HepG2 (cell line): ENCODE results near the gene ARHGDIA. TPM values are rescaled to one million over a fixed set of nuclear protein-coding genes. Genes with fewer than 3 reads are reported as not detected.

Experiments used
- AHDC1 ChIP-seq: sonication (generic); formaldehyde crosslinking; IDR thresholded peaks from 2 replicates; pipeline ENCODE4 v1.5.1; 2020; ENCODE audit warnings: mild to moderate bottlenecking, missing genetic modification reagents, borderline replicate concordance
- EEA1 ChIP-seq: sonication (generic); formaldehyde crosslinking; IDR thresholded peaks from 2 replicates; pipeline ENCODE4 v1.5.1; 2020; ENCODE audit warnings: mild to moderate bottlenecking, missing genetic modification reagents, borderline replicate concordance
- MED8 ChIP-seq: sonication (generic); formaldehyde crosslinking; IDR thresholded peaks from 2 replicates; pipeline ENCODE4 v1.8.1; 2023; ENCODE audit warnings: mild to moderate bottlenecking, missing genetic modification reagents; ENCODE audit not compliant: insufficient replicate concordance
- NFE2 ChIP-seq: sonication (generic); formaldehyde crosslinking; IDR thresholded peaks from 2 replicates; pipeline ENCODE4 v1.4.0; 2020; ENCODE audit warnings: missing genetic modification reagents
- REPIN1 ChIP-seq: sonication (generic); formaldehyde crosslinking; IDR thresholded peaks from 2 replicates; pipeline ENCODE4 v1.8.0; 2022; ENCODE audit warnings: missing genetic modification reagents, low read depth, mild to moderate bottlenecking, borderline replicate concordance
- SRSF1 ChIP-seq: fragments of 200-400 bp; formaldehyde crosslinking; optimal IDR thresholded peaks from 2 replicates; pipeline ENCODE3; 2017; ENCODE audit warnings: mild to moderate bottlenecking, low read depth, low read length, moderate library complexity
- SRSF9 ChIP-seq: fragments of 200-400 bp; formaldehyde crosslinking; IDR thresholded peaks from 2 replicates; pipeline ENCODE4 v1.6.1; 2018; ENCODE audit warnings: borderline replicate concordance, mild to moderate bottlenecking, low read depth, low read length; ENCODE audit not compliant: insufficient read depth, poor library complexity, severe bottlenecking
- TFDP2 ChIP-seq: sonication (generic); formaldehyde crosslinking; IDR thresholded peaks from 2 replicates; pipeline ENCODE4 v1.4.0; 2020; ENCODE audit warnings: missing genetic modification reagents
- ZNF318 ChIP-seq: sonication (generic); formaldehyde crosslinking; IDR thresholded peaks from 2 replicates; pipeline ENCODE4 v1.4.0; 2020; ENCODE audit warnings: mild to moderate bottlenecking, missing genetic modification reagents
- ZNF607 ChIP-seq: sonication (generic); formaldehyde crosslinking; IDR thresholded peaks from 2 replicates; pipeline ENCODE4 v1.5.1; 2020; ENCODE audit warnings: missing genetic modification reagents, mild to moderate bottlenecking, borderline replicate concordance
- ZNF629 ChIP-seq: sonication (generic); formaldehyde crosslinking; conservative IDR thresholded peaks from 2 replicates; pipeline ENCODE4 v1.5.0; 2020; ENCODE audit warnings: missing genetic modification reagents
- ZNF768 ChIP-seq: sonication (generic); formaldehyde crosslinking; IDR thresholded peaks from 2 replicates; pipeline ENCODE4 v1.4.0; 2020; ENCODE audit warnings: missing genetic modification reagents
- ZNF878 ChIP-seq: sonication (generic); formaldehyde crosslinking; IDR thresholded peaks from 2 replicates; pipeline ENCODE4 v1.8.1; 2023; ENCODE audit warnings: mild to moderate bottlenecking, missing genetic modification reagents, moderate library complexity
- polyA plus RNA-seq, 8 experiments: library from polyadenylated mRNA; depleted of rRNA in 3 of 8; stranded (reverse) in 7 of 8; unstranded in 1 of 8; fragments of >200 nt; fragmentation: Illumina TruSeq in 4 of 8; extraction: Trizol in 4 of 8; gene quantifications; 2 replicates each; pipeline versions ENCODE4 v1.2.1 to v1.2.3, GENCODE V29; 2011 to 2016; ENCODE audit warnings: low read depth in 4 of 8, missing spikeins in 1 of 8, mixed read lengths in 1 of 8; ENCODE audit not compliant: insufficient read depth in 1 of 8
- total RNA-seq, 5 experiments: library from RNA; depleted of rRNA; stranded (reverse); fragments of >200 nt; fragmentation: Illumina TruSeq; extraction: Trizol; gene quantifications; 2 replicates each; pipeline ENCODE4 v1.2.3, GENCODE V29; 2016; ENCODE audit warnings: low read depth in 1 of 5

The ARHGDIA gene
- total and polyA plus RNA-seq, 2 of the 13 experiments (the other 11 are each of a cell fraction or from before 2014, with no cell fraction given) = 40.0 to 64.0 TPM

- no peak for TF ChIP-seq ZNF318
- TF ChIP-seq SRSF9 = no peak
- TF ChIP-seq EEA1 (CRISPR knock-in tag) = no peak
- TF ChIP-seq REPIN1 (CRISPR knock-in tag) = no peak
- TF ChIP-seq MED8 (CRISPR knock-in tag) = no peak
- no peak for TF ChIP-seq ZNF607
- TF ChIP-seq AHDC1 = no peak
- TF ChIP-seq TFDP2 = no peak
- 0 out of 2 replicates have a peak, but pooled peaks have one; percentile 53 for TF ChIP-seq ZNF768 (CRISPR knock-in tag)
- peak; percentile 1 for TF ChIP-seq SRSF1
- TF ChIP-seq ZNF629 (CRISPR knock-in tag) = no peak
- no peak for TF ChIP-seq ZNF878 (CRISPR knock-in tag)
- TF ChIP-seq NFE2 (CRISPR knock-in tag) = no peak
Measured at GRCh38 chr17:81903896-81904599, 32.9 kb upstream of the ARHGDIA start (continued).
